ENCODE results near the gene FHOD1.

Gene FHOD1

GRCh38 chr16:67202956-67203493 lies 44.3 kb downstream of the FHOD1 start:
- ChIA-PET POLR2A (interaction anchor here (0.7 kb wide), 1 partner anchor 44 kb away, joined by 4 read pairs; the partner anchor contains the start of gene FHOD1), CTCF (interaction anchor here (1.2 to 2.8 kb wide), 4 partner anchors 9 to 185 kb away, joined by 3 to 10 read pairs (median 4); no protein-coding TSS in a partner anchor)
- no peak for DNase-seq (ENCODE audit: extremely low spot score)
- no peak for TF ChIP-seq CTCF (IDR thresholded peaks at IDR 0.05; ENCODE audit: control extremely low read depth, extremely low read depth, low read depth, missing control alignments)

GRCh38 chr16:67202426-67202825 lies 44.9 kb downstream of the FHOD1 start:
- TF ChIP-seq CTCF (IDR thresholded peaks at IDR 0.05; ENCODE audit: control extremely low read depth, extremely low read depth, low read depth, missing control alignments), result no peak
- CTCF ChIA-PET, result interaction anchor here (1.2 to 2.8 kb wide), 4 partner anchors 8 to 185 kb away, joined by 3 to 10 read pairs (median 4); no protein-coding TSS in a partner anchor
- no peak for DNase-seq (ENCODE audit: extremely low spot score)
- POLR2A ChIA-PET, result no interaction called here

GRCh38 chr16:67201411-67202345 lies 45.6 kb downstream of the FHOD1 start:
- no peak for DNase-seq (ENCODE audit: extremely low spot score)
- TF ChIP-seq CTCF (IDR thresholded peaks at IDR 0.05; ENCODE audit: control extremely low read depth, extremely low read depth, low read depth, missing control alignments), result no peak
- ChIA-PET CTCF (interaction anchor here (1.2 to 2.8 kb wide), 3 partner anchors 13 to 184 kb away, joined by 3 to 10 read pairs (median 3); no protein-coding TSS in a partner anchor), POLR2A (no interaction called here)

- ChIA-PET POLR2A (no interaction called here), CTCF (no interaction called here)
- no peak for DNase-seq (ENCODE audit: extremely low spot score)
- TF ChIP-seq CTCF (IDR thresholded peaks at IDR 0.05; ENCODE audit: control extremely low read depth, extremely low read depth, low read depth, missing control alignments), result no peak
Observed at GRCh38 chr16:67200491-67200890, 46.8 kb downstream of the FHOD1 start.

GRCh38 chr16:67199808-67200198 lies 47.5 kb downstream of the FHOD1 start:
- TF ChIP-seq CTCF (IDR thresholded peaks at IDR 0.05; ENCODE audit: control extremely low read depth, extremely low read depth, low read depth, missing control alignments), result no peak
- CTCF ChIA-PET, result interaction anchor here (2.5 to 3.0 kb wide), 2 partner anchors 18 to 26 kb away, joined by 8 to 16 read pairs; partner anchors contain the start of gene TMEM208
- POLR2A ChIA-PET, result no interaction called here
- no peak for DNase-seq (ENCODE audit: extremely low spot score)

- ChIA-PET POLR2A (no interaction called here), CTCF (interaction anchor here (0.7 to 3.0 kb wide), 7 partner anchors 19 to 246 kb away, joined by 3 to 16 read pairs (median 3); partner anchors contain the start of gene TMEM208)
- DNase-seq (ENCODE audit: extremely low spot score), result no peak
- no peak for TF ChIP-seq CTCF (IDR thresholded peaks at IDR 0.05; ENCODE audit: control extremely low read depth, extremely low read depth, low read depth, missing control alignments)
Observed at GRCh38 chr16:67199011-67199807, 48.1 kb downstream of the FHOD1 start, which contains the start of gene ELMO3. Gene ELMO3 (plus strand): TSS chr16:67199131. CDS start chr16:67199327, 196 bp downstream.
